Glutamatergic neuron (in vitro differentiated cells): Measurements from ENCODE around the gene EPN3. TPM values are rescaled to one million over a fixed set of nuclear protein-coding genes. Genes with fewer than 3 reads are reported as not detected.

Experiments
- DNase-seq: peaks from one replicate; pipeline ENCODE4 v3.0.0; 2022
- H3K27ac Mint-ChIP-seq: one replicate; pipeline ENCODE4 v1.8.0; 2020; ENCODE audit warnings: mild to moderate bottlenecking, mixed read lengths, inconsistent platforms; ENCODE audit not compliant: unreplicated experiment
- H3K27me3 Mint-ChIP-seq: one replicate; pipeline ENCODE4 v1.8.0; 2020; ENCODE audit warnings: mild to moderate bottlenecking, moderate library complexity, mixed read lengths, inconsistent platforms; ENCODE audit not compliant: unreplicated experiment
- H3K36me3 Mint-ChIP-seq: one replicate; pipeline ENCODE4 v1.8.0; 2020; ENCODE audit warnings: mild to moderate bottlenecking, mixed read lengths, inconsistent platforms; ENCODE audit not compliant: unreplicated experiment
- H3K4me1 Mint-ChIP-seq: one replicate; pipeline ENCODE4 v1.8.0; 2020; ENCODE audit warnings: mild to moderate bottlenecking, low read depth, mixed read lengths, inconsistent platforms; ENCODE audit not compliant: unreplicated experiment
- H3K4me3 Mint-ChIP-seq: one replicate; pipeline ENCODE4 v1.8.0; 2020; ENCODE audit warnings: mild to moderate bottlenecking, mixed read lengths, inconsistent platforms; ENCODE audit not compliant: unreplicated experiment
- H3K9me3 Mint-ChIP-seq: one replicate; pipeline ENCODE4 v1.8.0; 2020; ENCODE audit warnings: mild to moderate bottlenecking, moderate library complexity, mixed read lengths, inconsistent platforms; ENCODE audit not compliant: unreplicated experiment
- total RNA-seq: library from RNA; stranded (reverse); fragmentation: NEBNext Ultra II Directional; extraction: Animal tissue kit (Norgen Biotek cat#: 25700); gene quantifications from one replicate; pipeline ENCODE4 v1.2.1, GENCODE V29; 2021; ENCODE audit not compliant: unreplicated experiment
- TF ChIP-seq, protein P1 (sequence below): fragments of 200-600 bp; sonication (generic); IDR thresholded peaks from one replicate; pipeline ENCODE4 v1.5.0; 2021; ENCODE audit not compliant: partially characterized antibody, unreplicated experiment

Gene EPN3
- total RNA-seq, 1 donor from 2014 or later: 0.12 TPM

DNA sequence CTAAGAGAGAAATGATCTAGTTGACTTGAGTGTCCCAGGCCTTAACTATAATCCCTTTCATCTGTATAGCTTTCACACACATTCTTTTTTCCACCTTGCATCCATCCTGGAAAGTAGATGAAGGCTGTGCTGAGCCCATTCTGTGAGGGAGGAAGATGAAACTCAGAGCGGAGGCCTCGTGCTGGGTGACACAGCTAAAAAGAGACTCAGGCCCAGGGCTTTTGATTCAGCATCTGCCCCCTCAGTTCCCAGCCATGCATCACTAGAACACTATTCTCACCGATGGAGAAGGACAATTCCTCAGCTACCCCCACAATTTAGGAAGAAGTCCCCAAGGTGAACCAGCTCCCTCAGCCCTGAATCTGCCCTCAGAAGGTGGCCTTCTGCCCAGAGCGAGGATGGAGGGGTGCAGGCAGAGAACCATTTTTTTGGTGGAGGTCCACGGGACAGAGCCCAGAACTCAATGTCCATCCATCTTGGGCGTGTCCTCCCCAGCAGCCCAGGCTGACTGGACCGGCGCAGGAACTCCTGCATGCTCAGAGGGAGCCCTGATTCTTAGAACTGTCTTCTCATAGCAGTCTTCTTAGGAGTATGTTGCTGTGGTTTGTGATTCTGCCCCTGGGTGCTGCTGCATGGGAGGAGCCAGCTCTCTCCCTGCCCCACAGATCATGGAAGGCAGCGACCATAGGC is 30.1 kb upstream of the EPN3 start:
- TF ChIP-seq, protein P1, sequence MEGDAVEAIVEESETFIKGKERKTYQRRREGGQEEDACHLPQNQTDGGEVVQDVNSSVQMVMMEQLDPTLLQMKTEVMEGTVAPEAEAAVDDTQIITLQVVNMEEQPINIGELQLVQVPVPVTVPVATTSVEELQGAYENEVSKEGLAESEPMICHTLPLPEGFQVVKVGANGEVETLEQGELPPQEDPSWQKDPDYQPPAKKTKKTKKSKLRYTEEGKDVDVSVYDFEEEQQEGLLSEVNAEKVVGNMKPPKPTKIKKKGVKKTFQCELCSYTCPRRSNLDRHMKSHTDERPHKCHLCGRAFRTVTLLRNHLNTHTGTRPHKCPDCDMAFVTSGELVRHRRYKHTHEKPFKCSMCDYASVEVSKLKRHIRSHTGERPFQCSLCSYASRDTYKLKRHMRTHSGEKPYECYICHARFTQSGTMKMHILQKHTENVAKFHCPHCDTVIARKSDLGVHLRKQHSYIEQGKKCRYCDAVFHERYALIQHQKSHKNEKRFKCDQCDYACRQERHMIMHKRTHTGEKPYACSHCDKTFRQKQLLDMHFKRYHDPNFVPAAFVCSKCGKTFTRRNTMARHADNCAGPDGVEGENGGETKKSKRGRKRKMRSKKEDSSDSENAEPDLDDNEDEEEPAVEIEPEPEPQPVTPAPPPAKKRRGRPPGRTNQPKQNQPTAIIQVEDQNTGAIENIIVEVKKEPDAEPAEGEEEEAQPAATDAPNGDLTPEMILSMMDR: no peak
- Mint-ChIP-seq H3K27ac (no peak overlapping the region), H3K9me3 (peaks cover 4% of the 10 kb centered on the region), H3K4me1 (no peaks in the 10 kb centered on the region), H3K36me3 (no peaks in the 10 kb centered on the region), H3K27me3 (peaks cover 6% of the 10 kb centered on the region), H3K4me3 (no peak overlapping the region)
- no peak for DNase-seq

DNA sequence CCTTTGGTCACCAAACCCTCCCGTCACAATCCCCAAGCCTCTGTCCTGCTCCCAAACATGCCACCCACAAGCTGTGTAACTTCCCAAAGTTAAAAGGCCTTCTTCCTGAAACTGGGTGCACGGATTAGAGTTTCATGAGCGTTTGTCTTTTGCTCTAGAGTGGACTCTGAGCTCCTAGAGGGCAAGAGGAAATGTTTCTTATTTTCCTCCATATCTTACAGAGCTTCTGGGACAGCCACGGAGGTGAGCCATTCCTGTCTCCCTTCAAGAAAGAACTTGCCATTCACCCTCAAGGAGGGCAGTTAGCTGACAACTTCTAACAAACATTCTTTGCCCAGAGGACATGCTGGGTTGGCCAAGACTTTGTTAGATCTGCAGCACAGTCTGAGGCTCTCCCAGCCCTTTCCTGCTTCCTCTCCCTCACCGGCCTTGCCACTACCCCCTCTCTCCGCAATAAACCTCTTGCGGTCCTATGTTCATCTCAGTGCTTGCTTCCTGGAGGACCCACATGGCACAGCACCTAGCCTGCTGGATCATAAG is 26.9 kb upstream of the EPN3 start:
- no peak overlapping the region for H3K27ac Mint-ChIP-seq
- H3K4me1 Mint-ChIP-seq: no peaks in the 10 kb centered on the region
- no peaks in the 10 kb centered on the region for H3K36me3 Mint-ChIP-seq
- no peak overlapping the region for H3K4me3 Mint-ChIP-seq
- TF ChIP-seq, protein P1: no peak
- peaks cover 7% of the 10 kb centered on the region for H3K9me3 Mint-ChIP-seq
- peaks cover 12% of the 10 kb centered on the region for H3K27me3 Mint-ChIP-seq
- no peak for DNase-seq

DNA sequence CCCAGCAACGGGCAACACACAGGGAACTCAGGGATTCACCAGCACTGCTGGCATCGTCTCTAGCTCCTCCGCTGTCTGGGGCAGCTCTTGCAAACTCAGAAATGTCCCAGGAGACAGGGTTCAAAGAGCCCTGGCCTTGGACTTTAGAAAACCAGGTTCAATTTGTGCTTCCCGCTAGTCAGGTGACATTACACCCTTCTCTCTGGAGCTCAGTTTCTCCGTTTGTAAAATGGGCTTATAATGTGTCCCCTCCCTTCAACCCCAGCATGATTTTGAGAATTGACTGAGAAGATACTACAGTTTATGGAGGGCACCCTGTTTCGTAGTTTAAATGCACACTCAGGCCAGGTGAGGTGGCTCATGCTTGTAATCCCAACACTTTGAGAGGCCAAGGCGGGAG is 26.2 kb upstream of the EPN3 start:
- TF ChIP-seq, protein P1: no peak
- peak overlapping the region; percentile 59 for H3K4me3 Mint-ChIP-seq
- H3K27me3 Mint-ChIP-seq: peaks cover 12% of the 10 kb centered on the region
- H3K9me3 Mint-ChIP-seq: peaks cover 7% of the 10 kb centered on the region
- no peak for DNase-seq
- H3K4me1 Mint-ChIP-seq: peaks cover 5% of the 10 kb centered on the region
- no peaks in the 10 kb centered on the region for H3K36me3 Mint-ChIP-seq
- H3K27ac Mint-ChIP-seq: peak overlapping the region; percentile 22

DNA sequence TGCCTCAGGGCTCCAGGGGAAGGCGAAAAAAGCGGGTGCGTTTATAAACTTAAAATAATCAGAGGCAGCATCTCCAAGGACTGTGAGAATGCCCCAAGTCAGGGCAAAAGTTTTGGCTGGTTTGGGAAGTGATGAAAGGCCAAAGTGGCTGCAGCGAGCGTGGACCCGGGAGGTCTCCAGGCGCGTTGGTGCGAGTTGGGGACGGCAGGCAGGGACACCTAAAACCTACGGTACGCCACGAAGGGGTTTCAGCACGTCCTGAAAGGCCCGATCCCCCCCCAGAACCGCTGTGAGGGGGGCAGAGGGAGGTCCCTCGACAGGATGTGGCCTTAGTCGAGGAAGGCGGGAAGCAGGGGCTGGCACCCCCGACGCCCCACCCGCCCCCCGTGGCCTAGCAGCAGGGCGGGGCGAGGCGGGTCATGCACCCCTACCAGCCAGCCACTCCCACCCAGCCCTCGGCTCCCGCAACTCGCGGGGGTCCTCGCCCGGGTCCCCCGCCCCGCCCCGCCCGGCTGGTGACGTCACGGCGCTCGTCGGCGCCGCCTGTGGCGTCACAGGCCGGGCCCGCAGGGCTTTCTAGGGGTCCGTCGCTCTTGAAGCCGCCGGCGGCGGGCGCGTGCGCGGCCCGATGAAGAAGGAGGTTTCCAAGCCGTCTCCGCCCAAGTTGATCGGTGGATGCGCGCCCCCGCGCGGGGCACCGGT is 24.5 kb upstream of the EPN3 start, which contains the start of gene MYCBPAP:
Gene MYCBPAP (plus strand): TSS at position 569 of the 702 bp plus-strand sequence. CDS start 236 bp downstream, outside the sequence.
- Mint-ChIP-seq H3K36me3 (no peaks in the 10 kb centered on the region), H3K4me1 (peaks cover 10% of the 10 kb centered on the region), H3K4me3 (peak within 1 kb of the TSS; percentile 93), H3K27me3 (peaks cover 12% of the 10 kb centered on the region), H3K27ac (peak within 1 kb of the TSS; percentile 82), H3K9me3 (peaks cover 6% of the 10 kb centered on the region)
- TF ChIP-seq, protein P1: no peak
- DNase-seq: peak; percentile 85
